Peyer's patch (tissue), 4 donors: ENCODE measurements around the gene NKD2. TPM values are rescaled to one million over a fixed set of nuclear protein-coding genes. Genes with fewer than 3 reads are reported as not detected.

Experiments
- DNase-seq, 3 donors: peaks; one replicate each; pipeline ENCODE4 v3.0.0-alpha.2; 2017 to 2019
- H3K27ac ChIP-seq, 4 donors: fragments of 200-600 bp; sonication (generic); one replicate each; pipeline ENCODE4 v1.5.1; 2016 to 2019
- H3K27me3 ChIP-seq, 2 donors: fragments of 200-600 bp; sonication (generic); one replicate each; pipeline ENCODE4 v1.5.1; 2019
- H3K36me3 ChIP-seq, 3 donors: fragments of 200-600 bp; sonication (generic); one replicate each; pipeline ENCODE4 v1.5.1; 2016 to 2019
- H3K4me1 ChIP-seq, 4 donors: fragments of 200-600 bp; sonication (generic); one replicate each; pipeline ENCODE4 v1.5.1; 2016 to 2019
- H3K4me3 ChIP-seq, 4 donors: fragments of 200-600 bp; sonication (generic); 1 replicate in 3 of 4; 2 replicates in 1 of 4; pipeline ENCODE4 v1.5.1; 2016 to 2019; ENCODE audit warnings: mild to moderate bottlenecking in 1 of 4
- H3K9me3 ChIP-seq, 4 donors: fragments of 200-600 bp; sonication (generic); one replicate each; pipeline ENCODE4 v1.5.1; 2016 to 2019; ENCODE audit warnings: mild to moderate bottlenecking in 1 of 4
- CTCF ChIP-seq, 6 experiments: fragments of 450-650 bp in 4 of 6; fragments of 200-600 bp in 2 of 6; sonication (generic) in 1 of 6; IDR thresholded peaks; one replicate each; pipeline ENCODE4 v1.5.1; 2017 to 2019; ENCODE audit warnings: antibody characterized with exemption in 6 of 6, mild to moderate bottlenecking in 3 of 6, moderate library complexity in 1 of 6
- POLR2A ChIP-seq, 2 donors: fragments of 450-650 bp; IDR thresholded peaks; one replicate each; pipeline ENCODE4 v1.5.1; 2017; ENCODE audit warnings: antibody characterized with exemption in 2 of 2, mild to moderate bottlenecking in 2 of 2, moderate library complexity in 2 of 2
- total RNA-seq, 4 donors: library from RNA; depleted of rRNA; stranded (reverse); fragments of >200 nt; gene quantifications; one replicate each; pipeline ENCODE4 v1.1.0, GENCODE V29; 2016

The NKD2 gene
- total RNA-seq, 4 donors from 2014 or later: 1.9 to 9.9 (median 3.5) TPM

- H3K4me3 ChIP-seq: no peak overlapping the region
- no peak overlapping the region for H3K27ac ChIP-seq
- DNase-seq: no peak
These were observed 31.2 kb downstream of the NKD2 start for GRCh38 chr5:1039706-1040260.

GRCh38 chr5:1040571-1040970 is 32.0 kb downstream of the NKD2 start:
- H3K27ac ChIP-seq: no peak overlapping the region
- no peaks in the 10 kb centered on the region for H3K4me1 ChIP-seq
- H3K27me3 ChIP-seq: no peaks in the 10 kb centered on the region
- H3K4me3 ChIP-seq: no peak overlapping the region
- H3K36me3 ChIP-seq: no peaks in the 10 kb centered on the region
- no peaks in the 10 kb centered on the region for H3K9me3 ChIP-seq
- no peak for DNase-seq
- no peak for TF ChIP-seq POLR2A (IDR thresholded peaks at IDR 0.05)
- no peak for TF ChIP-seq CTCF (IDR thresholded peaks at IDR 0.05)

More at GRCh38 chr5:1039706-1040260, 31.2 kb downstream of the NKD2 start:
- H3K36me3 ChIP-seq: no peaks in the 10 kb centered on the region
- no peak for TF ChIP-seq CTCF (IDR thresholded peaks at IDR 0.05)
- no peak for TF ChIP-seq POLR2A (IDR thresholded peaks at IDR 0.05)
- no peaks in the 10 kb centered on the region for H3K9me3 ChIP-seq
- no peaks in the 10 kb centered on the region for H3K27me3 ChIP-seq
- H3K4me1 ChIP-seq: no peaks in the 10 kb centered on the region

GRCh38 chr5:1041225-1042143 is 32.9 kb downstream of the NKD2 start:
- no peak for TF ChIP-seq CTCF (IDR thresholded peaks at IDR 0.05)
- TF ChIP-seq POLR2A (IDR thresholded peaks at IDR 0.05): no peak
- Histone ChIP-seq H3K27ac (no peak overlapping the region), H3K36me3 (no peaks in the 10 kb centered on the region), H3K4me1 (no peaks in the 10 kb centered on the region), H3K4me3 (no peak overlapping the region), H3K9me3 (no peaks in the 10 kb centered on the region), H3K27me3 (no peaks in the 10 kb centered on the region)
- DNase-seq: no peak

GRCh38 chr5:1042626-1043025 is 34.0 kb downstream of the NKD2 start:
- no peaks in the 10 kb centered on the region for H3K27me3 ChIP-seq
- TF ChIP-seq POLR2A (IDR thresholded peaks at IDR 0.05) (no peak), CTCF (IDR thresholded peaks at IDR 0.05) (no peak)
- H3K36me3 ChIP-seq: no peaks in the 10 kb centered on the region
- no peak for DNase-seq
- no peak overlapping the region for H3K4me3 ChIP-seq
- no peaks in the 10 kb centered on the region for H3K9me3 ChIP-seq
- H3K4me1 ChIP-seq: no peaks in the 10 kb centered on the region
- no peak overlapping the region for H3K27ac ChIP-seq

- Histone ChIP-seq H3K27me3 (no peaks in the 10 kb centered on the region), H3K4me1 (no peaks in the 10 kb centered on the region), H3K4me3 (no peak overlapping the region), H3K9me3 (no peaks in the 10 kb centered on the region), H3K27ac (no peak overlapping the region), H3K36me3 (no peaks in the 10 kb centered on the region)
- no peak for TF ChIP-seq POLR2A (IDR thresholded peaks at IDR 0.05)
- TF ChIP-seq CTCF (IDR thresholded peaks at IDR 0.05): no peak
- DNase-seq: no peak
These were observed 34.7 kb downstream of the NKD2 start for GRCh38 chr5:1043327-1043726.
